Testis (tissue), 3 donors: ENCODE data around the gene SKOR2. TPM values are rescaled to one million over a fixed set of nuclear protein-coding genes. Genes with fewer than 3 reads are reported as not detected.

Source experiments
- DNase-seq: peaks from one replicate; pipeline ENCODE4 v3.0.0-alpha.2; 2019
- H3K27ac ChIP-seq, 2 donors: fragments of 200-600 bp; sonication (generic); one replicate each; pipeline ENCODE4 v1.5.1; 2019
- H3K27me3 ChIP-seq: fragments of 200-600 bp; sonication (generic); one replicate; pipeline ENCODE4 v1.5.1; 2019
- H3K36me3 ChIP-seq: fragments of 200-600 bp; sonication (generic); one replicate; pipeline ENCODE4 v1.5.1; 2017; ENCODE audit warnings: low read depth; ENCODE audit errors: missing control alignments
- H3K4me1 ChIP-seq: fragments of 200-600 bp; sonication (generic); one replicate; pipeline ENCODE4 v1.5.1; 2019
- H3K4me3 ChIP-seq, 2 donors: fragments of 200-600 bp; sonication (generic); one replicate each; pipeline ENCODE4 v1.5.1; 2017 to 2019
- H3K9me3 ChIP-seq: fragments of 200-600 bp; sonication (generic); one replicate; pipeline ENCODE4 v1.5.1; 2017
- POLR2A ChIP-seq: fragments of 450-650 bp; IDR thresholded peaks from one replicate; pipeline ENCODE4 v1.6.1; 2017; ENCODE audit warnings: antibody characterized with exemption, mild to moderate bottlenecking, moderate library complexity
- WGBS, 2 donors: methylation state at CpG; one replicate each; pipeline ENCODE4 v1.1.5; 2018; 5-methylcytosine and 5-hydroxymethylcytosine counted together
- intact Hi-C: fragments of 100-400 bp; cut with DNase I; formaldehyde crosslinking; loops from one replicate; pipeline ENCODE4 v1.15.1; 2023; ENCODE audit warnings: low total_unique reads
- polyA plus RNA-seq: library from polyadenylated mRNA; stranded (reverse); fragments of 350-450 nt; fragmentation: Illumina TruSeq; extraction: RNeasy Lipid Tissue Mini Kit (QIAGEN cat#74804); gene quantifications from one replicate; pipeline ENCODE4 v1.2.3, GENCODE V29; 2014; ENCODE audit warnings: low read depth, low replicate concordance; ENCODE audit not compliant: insufficient read depth
- total RNA-seq, 2 donors: library from RNA; depleted of rRNA; stranded (reverse); fragments of >200 nt; gene quantifications; one replicate each; pipeline ENCODE4 v1.2.3, GENCODE V29; 2016
- TF ChIP-seq, protein P1 (sequence below), 3 experiments: fragments of 450-650 bp in 2 of 3; fragments of 200-600 bp in 1 of 3; sonication (generic) in 1 of 3; IDR thresholded peaks; one replicate each; pipeline ENCODE4 v1.5.1; 2016 to 2019; ENCODE audit warnings: antibody characterized with exemption in 3 of 3, mild to moderate bottlenecking in 2 of 3, moderate library complexity in 1 of 3

SKOR2 gene
- total and polyA plus RNA-seq, 3 donors from 2014 or later = 0.43 to 1.4 (median 0.59) TPM

DNA sequence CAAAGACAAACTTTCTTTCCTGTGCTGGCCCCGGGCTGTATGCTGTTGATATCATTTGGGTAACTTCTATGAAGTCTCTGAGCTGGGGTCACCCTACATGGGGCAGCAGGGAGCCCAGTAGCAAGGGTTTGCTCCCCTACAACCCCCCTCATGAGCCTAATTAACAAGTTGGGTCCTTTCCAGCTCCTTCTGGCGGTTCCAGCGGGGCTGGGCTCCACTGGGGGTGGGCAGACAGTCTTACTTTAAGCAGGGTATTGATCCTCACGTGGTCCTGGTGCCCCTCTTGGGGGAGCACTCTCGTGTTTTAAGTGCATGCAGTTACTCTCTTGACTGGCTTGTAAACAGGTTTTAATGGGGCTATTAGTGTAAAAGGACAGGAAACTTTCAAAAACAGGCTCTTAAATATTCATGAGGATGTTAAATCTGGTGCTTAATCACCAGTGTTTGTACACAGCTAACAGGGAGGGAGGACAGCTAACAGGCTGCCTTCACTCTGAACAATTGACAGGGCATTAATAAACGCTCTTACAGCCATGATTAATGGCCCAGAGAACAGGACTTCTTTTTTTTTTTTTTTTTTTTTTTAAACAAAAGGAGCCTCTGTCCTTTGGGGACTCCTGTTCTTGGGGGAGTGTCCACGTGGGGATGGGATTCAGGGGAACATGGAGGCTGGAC lies 36.6 kb upstream of the SKOR2 start:
- intact Hi-C loops = no loop called here
- Histone ChIP-seq H3K9me3 (no peaks in the 10 kb centered on the region), H3K4me3 (no peak overlapping the region), H3K36me3 (no peaks in the 10 kb centered on the region), H3K4me1 (no peaks in the 10 kb centered on the region), H3K27ac (no peak overlapping the region), H3K27me3 (no peaks in the 10 kb centered on the region)
- no peak for DNase-seq
- TF ChIP-seq, protein P1, sequence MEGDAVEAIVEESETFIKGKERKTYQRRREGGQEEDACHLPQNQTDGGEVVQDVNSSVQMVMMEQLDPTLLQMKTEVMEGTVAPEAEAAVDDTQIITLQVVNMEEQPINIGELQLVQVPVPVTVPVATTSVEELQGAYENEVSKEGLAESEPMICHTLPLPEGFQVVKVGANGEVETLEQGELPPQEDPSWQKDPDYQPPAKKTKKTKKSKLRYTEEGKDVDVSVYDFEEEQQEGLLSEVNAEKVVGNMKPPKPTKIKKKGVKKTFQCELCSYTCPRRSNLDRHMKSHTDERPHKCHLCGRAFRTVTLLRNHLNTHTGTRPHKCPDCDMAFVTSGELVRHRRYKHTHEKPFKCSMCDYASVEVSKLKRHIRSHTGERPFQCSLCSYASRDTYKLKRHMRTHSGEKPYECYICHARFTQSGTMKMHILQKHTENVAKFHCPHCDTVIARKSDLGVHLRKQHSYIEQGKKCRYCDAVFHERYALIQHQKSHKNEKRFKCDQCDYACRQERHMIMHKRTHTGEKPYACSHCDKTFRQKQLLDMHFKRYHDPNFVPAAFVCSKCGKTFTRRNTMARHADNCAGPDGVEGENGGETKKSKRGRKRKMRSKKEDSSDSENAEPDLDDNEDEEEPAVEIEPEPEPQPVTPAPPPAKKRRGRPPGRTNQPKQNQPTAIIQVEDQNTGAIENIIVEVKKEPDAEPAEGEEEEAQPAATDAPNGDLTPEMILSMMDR (IDR thresholded peaks at IDR 0.05) = no peak
- no peak for TF ChIP-seq POLR2A
- 45 to 53% methylated on average over 7 of the region's 7 CpGs for WGBS, 2 donors

DNA sequence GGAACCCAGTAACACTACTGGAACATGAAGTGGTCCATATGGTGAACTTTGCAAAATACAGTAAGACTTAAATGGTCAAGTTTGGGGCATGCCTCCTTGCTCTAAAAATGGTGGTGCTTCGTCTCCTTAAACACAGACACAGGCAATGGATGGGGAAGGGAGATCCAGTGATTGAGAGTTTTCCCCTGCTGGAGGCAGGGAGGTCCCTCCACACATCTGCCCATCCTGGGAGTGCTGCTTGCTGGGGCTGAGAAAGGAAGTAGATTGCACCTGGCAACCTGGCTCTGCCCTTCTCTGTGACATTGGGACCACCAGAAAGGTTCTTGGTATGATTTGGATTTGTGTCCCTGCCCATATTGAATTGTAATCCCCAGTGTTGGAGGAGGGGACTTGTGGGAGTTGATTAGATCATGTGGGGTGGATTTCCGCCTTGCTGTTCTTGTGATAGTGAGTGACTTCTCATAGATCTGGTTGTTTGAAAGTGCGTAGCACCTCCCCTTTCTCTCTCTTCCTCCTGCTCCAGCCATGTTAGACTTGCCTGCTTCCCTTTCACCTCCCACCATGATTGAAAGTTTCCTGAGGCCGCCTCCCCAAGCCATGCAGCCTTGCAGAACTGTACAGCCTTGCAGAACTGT lies 35.4 kb upstream of the SKOR2 start:
- Histone ChIP-seq H3K27ac (no peak overlapping the region), H3K27me3 (no peaks in the 10 kb centered on the region), H3K36me3 (no peaks in the 10 kb centered on the region), H3K4me1 (no peaks in the 10 kb centered on the region), H3K4me3 (no peak overlapping the region), H3K9me3 (no peaks in the 10 kb centered on the region)
- TF ChIP-seq, protein P1 (IDR thresholded peaks at IDR 0.05) = no peak
- no peak for TF ChIP-seq POLR2A
- intact Hi-C loops = no loop called here
- DNase-seq = no peak
- 68 to 80% methylated on average over 4 of the region's 4 CpGs for WGBS, 2 donors

DNA sequence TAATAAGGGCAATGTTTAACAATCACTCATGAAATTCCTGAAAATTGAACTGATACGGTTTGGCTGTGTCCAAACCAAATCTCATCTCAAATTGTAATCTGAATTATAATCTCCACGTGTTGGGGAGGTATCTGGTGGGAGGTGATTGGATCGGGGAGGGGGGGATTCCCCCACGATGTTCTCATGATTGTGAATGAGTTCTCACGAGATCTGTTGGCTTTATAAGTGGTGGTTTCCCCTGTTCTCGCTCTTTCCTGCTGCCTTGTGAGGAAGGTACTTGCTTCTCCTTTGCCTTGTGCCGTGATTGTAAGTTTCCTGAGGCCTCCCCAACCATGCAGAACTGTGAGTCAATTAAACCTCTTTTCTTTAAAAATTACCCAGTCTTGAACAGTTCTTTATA lies 34.0 kb upstream of the SKOR2 start:
- no peak overlapping the region for H3K4me3 ChIP-seq
- H3K27ac ChIP-seq = no peak overlapping the region
- no peaks in the 10 kb centered on the region for H3K4me1 ChIP-seq
- intact Hi-C loops = no loop called here
- WGBS, 2 donors = 59 to 64% methylated on average over 7 of the region's 7 CpGs
- H3K9me3 ChIP-seq = no peaks in the 10 kb centered on the region
- no peaks in the 10 kb centered on the region for H3K27me3 ChIP-seq
- no peaks in the 10 kb centered on the region for H3K36me3 ChIP-seq
- DNase-seq = no peak
- TF ChIP-seq POLR2A = no peak
- TF ChIP-seq, protein P1 (IDR thresholded peaks at IDR 0.05) = no peak

DNA sequence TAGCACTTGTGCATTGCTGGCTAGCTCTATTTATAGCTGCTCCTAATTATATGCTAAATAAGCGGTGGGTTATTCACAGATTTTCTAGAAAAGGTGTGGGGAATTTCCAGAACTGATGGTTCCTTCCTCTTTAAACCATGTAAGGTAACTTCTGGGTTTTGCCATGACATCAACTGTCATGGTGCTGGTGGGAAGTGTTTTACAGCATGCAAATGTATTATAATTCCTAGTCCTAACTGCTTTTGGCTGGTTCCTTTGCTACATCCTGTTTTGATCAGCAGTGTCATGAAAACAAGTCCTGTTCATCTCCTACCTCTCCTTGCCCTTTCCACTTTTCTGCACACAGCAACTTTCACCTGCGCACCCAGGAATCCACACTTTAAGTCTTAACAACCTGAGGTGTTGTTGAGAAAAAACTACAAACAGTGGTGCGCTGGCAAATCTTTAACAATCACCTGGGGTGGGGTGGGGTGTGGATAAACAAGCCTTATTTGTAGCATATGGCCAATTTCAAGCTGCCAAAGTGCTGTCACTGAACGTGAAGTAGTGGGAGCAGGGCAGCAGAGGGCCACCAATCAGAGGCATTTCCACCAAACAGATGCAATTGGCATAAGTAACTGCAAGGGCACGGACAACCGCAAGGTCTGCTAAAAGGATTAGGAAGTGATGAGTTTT lies 33.4 kb upstream of the SKOR2 start:
- intact Hi-C loops = no loop called here
- H3K4me3 ChIP-seq = no peak overlapping the region
- TF ChIP-seq, protein P1 (IDR thresholded peaks at IDR 0.05) = no peak
- no peak for TF ChIP-seq POLR2A
- H3K27ac ChIP-seq = no peak overlapping the region
- WGBS, 2 donors = 66 to 70% methylated on average over 6 of the region's 6 CpGs
- H3K4me1 ChIP-seq = no peaks in the 10 kb centered on the region
- no peaks in the 10 kb centered on the region for H3K27me3 ChIP-seq
- no peaks in the 10 kb centered on the region for H3K36me3 ChIP-seq
- H3K9me3 ChIP-seq = no peaks in the 10 kb centered on the region
- no peak for DNase-seq
